KOPT-K1 (cell line): ENCODE data around the gene CCL4L2.
"Not testable (repeated sequence)": the region's sequence is repeated elsewhere in the genome, so short reads cannot be mapped to it uniquely, and the experiment has no call there.

Source experiments
- H3K27ac ChIP-seq: fragments of 200-600 bp; sonication (generic); 2 replicates; pipeline ENCODE4 v1.5.1; 2016; ENCODE audit warnings: antibody characterized with exemption, mild to moderate bottlenecking, low read depth, low read length; ENCODE audit not compliant: poor library complexity, severe bottlenecking
- H3K36me3 ChIP-seq: fragments of 200-600 bp; sonication (generic); 2 replicates; pipeline ENCODE4 v1.5.1; 2017; ENCODE audit warnings: antibody characterized with exemption, mild to moderate bottlenecking, low read length, moderate library complexity; ENCODE audit not compliant: insufficient read depth
- H3K9me3 ChIP-seq: fragments of 200-600 bp; sonication (generic); 2 replicates; pipeline ENCODE4 v1.5.1; 2017; ENCODE audit warnings: antibody characterized with exemption, low read length, mild to moderate bottlenecking; ENCODE audit not compliant: insufficient read depth, poor library complexity, severe bottlenecking

CCL4L2 gene

GRCh38 chr17:36210439-36211211 lies at the start of gene CCL4L2:
Gene CCL4L2, plus strand, starts transcription at chr17:36211063.
- H3K36me3 ChIP-seq, H3K27ac ChIP-seq, H3K9me3 ChIP-seq: not testable (repeated sequence)

DNA sequence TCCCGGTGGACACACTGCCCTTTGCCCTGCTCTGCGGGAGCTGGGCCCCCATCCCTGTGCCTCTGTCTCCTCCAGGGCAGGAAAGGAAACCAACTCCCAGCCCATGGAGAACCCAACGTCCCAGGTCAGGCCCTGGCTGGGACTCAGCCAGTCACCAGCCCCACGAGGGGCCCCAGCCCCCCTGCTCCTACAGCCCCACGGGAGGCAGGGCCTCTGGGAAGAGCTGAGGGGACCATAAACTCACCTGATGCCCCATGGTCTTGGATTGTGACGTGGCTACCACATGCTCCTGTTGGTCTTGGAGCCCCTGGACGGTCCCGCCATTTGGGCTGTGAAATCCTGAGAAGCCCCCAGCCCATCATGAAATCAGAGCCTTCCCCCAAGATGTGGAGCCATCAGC lies 42.0 kb upstream of the CCL4L2 start:
- H3K27ac ChIP-seq, H3K36me3 ChIP-seq, H3K9me3 ChIP-seq: not testable (repeated sequence)

GRCh38 chr17:36176536-36176935 lies 34.3 kb upstream of the CCL4L2 start, which contains the start of gene TBC1D3B:
Gene TBC1D3B, minus strand, starts transcription at chr17:36176636. Its CDS starts 1,586 bp downstream, at chr17:36175050.
- not testable (repeated sequence) for H3K27ac ChIP-seq, H3K9me3 ChIP-seq, H3K36me3 ChIP-seq

- not testable (repeated sequence) for H3K36me3 ChIP-seq
Measured at GRCh38 chr17:36181446-36182175, 29.3 kb upstream of the CCL4L2 start.

DNA sequence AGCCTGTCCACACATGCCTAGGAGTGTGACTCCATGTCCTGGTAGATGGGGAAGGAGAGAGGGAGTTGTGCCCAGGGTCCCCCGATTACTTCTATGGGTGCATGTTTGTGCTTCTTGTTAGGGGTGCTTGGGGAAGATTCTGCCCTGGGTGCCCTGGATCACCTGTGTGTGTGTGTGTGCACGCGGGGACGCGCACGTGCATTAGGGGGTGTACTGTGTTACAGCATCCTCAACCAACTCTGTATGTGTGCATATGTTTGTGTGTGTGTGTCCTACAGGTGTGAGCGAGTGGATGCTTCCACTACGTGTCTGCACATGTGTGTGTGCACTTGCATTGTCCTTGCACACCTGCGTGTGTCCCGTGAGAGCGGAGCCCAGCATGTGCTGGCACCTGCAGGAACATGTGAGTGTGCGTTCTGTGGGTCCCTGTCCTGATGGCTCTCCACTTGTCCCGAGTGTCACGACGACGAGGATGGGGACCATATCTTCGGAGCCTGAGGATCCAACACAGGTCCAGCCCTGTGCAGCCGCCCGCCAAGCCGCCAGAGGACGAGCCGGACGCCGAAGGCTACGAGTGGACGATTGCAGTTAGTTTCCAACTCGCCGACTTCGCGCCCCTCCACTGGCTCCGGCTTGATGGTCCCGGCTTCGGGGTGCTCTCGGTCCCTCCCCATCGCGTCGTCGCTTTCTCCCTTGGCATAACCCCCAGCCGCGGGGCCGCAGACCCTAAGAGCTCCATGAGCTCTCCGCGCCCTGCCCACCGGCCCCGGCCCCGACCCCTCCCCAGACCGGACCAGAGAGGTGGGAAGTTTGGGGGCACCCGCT lies 28.5 kb upstream of the CCL4L2 start:
- Histone ChIP-seq H3K9me3 (no peaks in the 10 kb centered on the region), H3K27ac (no peak overlapping the region), H3K36me3 (no peaks in the 10 kb centered on the region)

More at GRCh38 chr17:36181446-36182175, 29.3 kb upstream of the CCL4L2 start:
- H3K9me3 ChIP-seq, H3K27ac ChIP-seq: not testable (repeated sequence)

DNA sequence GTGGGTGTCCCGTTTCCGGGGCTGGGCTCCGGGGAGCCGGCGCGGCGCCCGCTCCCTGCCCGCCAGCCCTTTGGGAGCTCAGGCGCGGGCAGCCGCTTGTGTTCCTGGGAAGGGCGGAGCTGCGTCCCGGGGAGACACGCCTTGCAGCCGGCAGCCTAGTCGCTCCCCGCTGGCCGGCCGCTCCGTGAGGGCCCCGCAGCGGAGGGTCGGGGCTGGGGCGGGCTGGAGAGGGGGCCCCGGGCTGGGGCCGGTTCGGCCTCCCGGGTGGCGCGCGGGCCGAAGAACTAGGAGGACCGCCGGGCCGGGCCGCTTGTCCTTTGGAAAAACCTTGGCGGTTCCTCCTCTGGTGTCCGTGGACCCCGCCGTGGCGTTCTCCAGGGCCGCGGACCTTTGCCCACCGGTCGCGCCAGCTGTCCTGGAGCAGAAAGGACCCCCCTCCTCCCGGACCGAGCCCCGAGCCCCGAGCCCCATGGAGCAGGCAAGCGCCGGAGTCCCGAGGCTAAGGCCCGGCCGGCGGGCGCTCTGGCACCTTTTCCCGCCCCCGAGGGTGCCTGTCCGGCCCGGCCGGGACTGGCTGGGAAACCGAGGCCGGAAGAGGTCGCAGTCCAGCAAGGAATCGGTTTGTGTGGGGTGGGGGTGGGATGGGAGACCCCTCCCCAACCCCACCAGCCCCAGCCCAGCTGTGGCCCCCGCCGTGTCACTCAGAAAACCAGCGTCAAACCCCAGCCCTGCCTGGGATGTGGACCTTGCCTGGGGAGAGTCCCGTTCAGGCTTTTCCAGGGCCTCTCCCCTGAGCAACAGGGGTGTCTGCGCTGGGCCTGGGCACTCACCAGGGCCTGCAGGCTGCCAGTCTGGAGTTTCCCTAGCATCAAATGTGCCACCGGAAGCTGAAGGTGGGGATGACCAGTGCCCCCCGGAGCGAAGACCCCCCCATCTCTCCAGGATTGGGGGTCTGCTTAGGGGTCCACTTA lies 27.6 kb upstream of the CCL4L2 start:
- no peaks in the 10 kb centered on the region for H3K9me3 ChIP-seq
- H3K36me3 ChIP-seq, result no peaks in the 10 kb centered on the region
- H3K27ac ChIP-seq, result no peak overlapping the region

DNA sequence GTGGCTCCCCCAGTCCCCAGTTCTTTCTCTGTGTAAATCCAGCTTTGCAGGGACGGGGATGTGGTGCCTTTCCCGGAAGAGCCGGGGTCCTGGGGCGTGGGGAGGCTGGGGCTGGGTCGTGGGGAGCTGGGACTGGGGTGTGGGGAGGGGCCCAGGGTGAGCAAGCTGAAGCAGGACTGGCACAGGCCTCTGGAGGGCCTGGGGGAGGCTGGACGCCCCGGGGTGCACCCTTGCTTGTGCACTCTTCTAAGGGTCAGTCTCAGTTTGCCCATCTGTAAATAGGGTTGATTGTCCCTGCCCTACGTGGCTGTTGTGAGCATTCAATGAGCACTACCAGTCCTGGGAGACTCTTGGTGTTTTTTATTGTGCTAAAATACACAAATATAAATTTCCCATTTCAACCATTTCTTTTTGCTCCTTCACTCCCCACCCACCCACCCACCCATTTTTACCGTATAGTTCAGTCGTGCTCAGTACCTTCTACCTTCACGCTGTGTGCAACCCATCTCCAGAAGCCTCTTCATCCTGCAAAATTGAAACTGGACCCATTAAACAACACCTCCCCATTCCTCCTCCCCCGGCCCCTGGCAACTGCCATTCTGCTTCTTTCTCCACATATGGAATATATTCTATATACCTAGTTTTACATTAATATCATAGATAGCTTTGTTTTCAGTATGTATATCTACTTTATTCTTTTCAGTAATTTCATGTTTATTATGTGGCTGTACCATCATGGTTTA lies 26.7 kb upstream of the CCL4L2 start:
- Histone ChIP-seq H3K9me3 (no peaks in the 10 kb centered on the region), H3K27ac (no peak overlapping the region), H3K36me3 (no peaks in the 10 kb centered on the region)

DNA sequence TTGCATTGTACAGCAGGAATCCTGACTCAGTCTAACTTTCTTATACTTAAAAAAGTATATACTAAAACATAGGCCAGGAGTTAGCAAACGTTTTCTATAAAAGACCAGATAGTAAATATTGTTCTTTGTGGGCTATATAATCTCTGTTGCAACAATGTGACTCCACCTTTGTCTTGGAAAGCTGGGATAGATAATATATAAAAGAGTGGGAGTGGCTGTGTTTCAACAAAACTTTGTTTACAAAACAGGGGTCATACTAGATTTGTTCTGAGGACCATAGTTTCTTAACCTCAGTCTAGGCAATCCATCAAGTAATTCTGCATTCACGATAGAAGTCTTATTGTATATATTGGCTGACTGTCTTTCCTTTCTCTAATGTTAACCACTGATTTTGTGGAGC lies 25.4 kb upstream of the CCL4L2 start:
- H3K27ac ChIP-seq, result no peak overlapping the region
- no peaks in the 10 kb centered on the region for H3K36me3 ChIP-seq
- no peaks in the 10 kb centered on the region for H3K9me3 ChIP-seq

- not testable (repeated sequence) for H3K27ac ChIP-seq, H3K36me3 ChIP-seq, H3K9me3 ChIP-seq
Measured at GRCh38 chr17:36186810-36187763, 23.8 kb upstream of the CCL4L2 start.

DNA sequence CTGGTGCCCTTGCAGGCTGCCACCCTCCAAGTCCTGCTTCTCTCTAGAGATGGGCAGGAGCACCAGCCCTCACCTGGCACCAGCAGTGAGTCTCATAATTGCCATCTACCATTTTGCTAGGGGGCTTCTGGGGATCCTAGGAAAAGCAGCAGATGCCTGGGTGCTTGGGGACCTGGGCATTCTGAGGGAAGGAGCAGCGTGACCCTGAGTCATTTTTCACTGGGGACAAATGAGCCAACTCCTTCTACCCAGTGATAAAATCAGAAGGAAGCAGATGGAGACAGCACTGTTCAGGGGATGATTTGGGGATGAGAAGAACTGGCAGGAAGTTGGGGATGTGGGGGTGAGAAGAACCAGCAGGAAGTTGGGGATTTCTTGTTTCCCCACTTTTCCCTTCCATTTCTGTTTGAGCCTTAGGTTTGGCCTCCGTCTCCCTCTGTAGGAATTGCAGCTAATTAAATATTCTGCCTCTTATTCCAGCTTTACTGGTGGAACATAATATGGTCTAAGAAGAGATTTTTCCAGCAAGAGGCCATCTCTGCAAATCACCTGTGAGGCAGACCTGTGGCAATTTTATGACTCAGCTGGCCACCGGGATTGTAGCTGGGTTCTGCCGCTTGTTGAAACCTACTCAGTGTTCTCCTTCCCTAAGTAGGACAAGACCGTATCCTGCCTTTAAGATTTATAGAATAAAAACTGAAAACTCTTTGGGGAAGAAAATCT lies 22.8 kb upstream of the CCL4L2 start:
- not testable (repeated sequence) for H3K9me3 ChIP-seq, H3K27ac ChIP-seq, H3K36me3 ChIP-seq

DNA sequence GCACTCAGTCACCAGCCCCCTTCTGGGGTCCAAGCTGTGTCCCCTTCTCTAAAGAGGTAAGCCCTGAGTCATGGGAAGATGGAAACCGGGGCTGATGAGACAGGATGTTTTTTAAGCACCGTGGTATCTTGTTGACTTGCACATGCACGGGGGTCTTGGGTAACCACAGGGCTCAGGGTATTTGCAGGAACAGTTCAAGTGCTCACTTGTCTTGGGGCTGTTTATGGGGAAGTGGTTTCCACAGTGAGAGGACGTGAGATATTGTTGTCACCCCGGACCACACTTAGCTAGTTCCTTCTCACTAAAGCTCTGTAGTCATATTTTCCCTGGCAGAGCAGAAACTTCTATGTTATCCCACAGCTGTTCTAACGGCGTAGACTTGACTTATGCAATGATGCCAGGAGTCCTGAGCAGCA lies 22.0 kb upstream of the CCL4L2 start:
- no peak overlapping the region for H3K27ac ChIP-seq
- H3K36me3 ChIP-seq, result no peaks in the 10 kb centered on the region
- no peaks in the 10 kb centered on the region for H3K9me3 ChIP-seq

DNA sequence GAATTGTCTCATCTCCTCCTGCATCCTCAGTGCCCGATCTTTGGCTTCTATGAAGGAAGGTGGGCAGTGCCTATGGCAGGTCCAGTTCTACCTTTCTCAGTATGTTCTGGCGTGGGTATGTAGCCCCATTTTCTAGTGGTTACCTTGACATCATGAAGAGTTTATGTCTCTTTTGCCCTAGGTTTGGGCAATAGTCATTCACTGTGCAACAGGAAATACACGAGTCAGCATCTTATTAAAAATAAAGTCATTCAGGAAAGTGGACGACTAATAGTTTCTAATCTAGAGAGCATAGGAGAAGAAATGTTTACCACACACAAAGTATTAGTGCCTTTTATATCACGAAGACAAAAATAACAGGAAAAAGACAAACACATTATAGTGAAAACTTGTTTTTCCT lies 20.9 kb upstream of the CCL4L2 start:
- H3K9me3 ChIP-seq, H3K36me3 ChIP-seq, H3K27ac ChIP-seq: not testable (repeated sequence)
